ENCODE measurements around the gene IL27RA. TPM values are rescaled to one million over a fixed set of nuclear protein-coding genes. Genes with fewer than 3 reads are reported as not detected.

The IL27RA gene
- total and polyA plus RNA-seq, 2 of the 4 experiments (the other 2 are of a cell fraction) = 2.9 to 5.1 TPM

GRCh38 chr19:13984186-13984585, 47.4 kb upstream of the IL27RA start:
- Histone ChIP-seq H3K4ac (ENCODE audit: low read depth, low read length) (no peak overlapping the region), H4K20me1 (ENCODE audit: insufficient read depth, low read length) (no peaks in the 10 kb centered on the region), H3K23ac (ENCODE audit: low read depth, low read length) (no peak overlapping the region), H2AK9ac (replicated peaks; ENCODE audit: low read depth, low read length, poor library complexity) (no peak overlapping the region), H3K9me3 (ENCODE audit: control insufficient read depth, insufficient read depth, low read length) (no peaks in the 10 kb centered on the region), H3K79me1 (ENCODE audit: low read depth in 1 of 2, low read length in 2 of 2) (peaks cover 0 to 23% of the 10 kb centered on the region in 2 experiments; a peak in 1 of 4 replicates), H2BK120ac (ENCODE audit: low read depth, low read length) (no peak overlapping the region), H2BK15ac (ENCODE audit: low read depth, low read length) (no peak overlapping the region), H4K91ac (ENCODE audit: insufficient read depth, low read depth, low read length) (no peak overlapping the region), H4K5ac (ENCODE audit: low read depth, low read length) (no peak overlapping the region), H3K9ac (ENCODE audit: low read depth, low read length) (no peak overlapping the region), H3K36me3 (ENCODE audit: control insufficient read depth, insufficient read depth, low read length) (peaks cover 11% of the 10 kb centered on the region; the same call in 1 of the 2 replicates), H3K9me1 (ENCODE audit: insufficient read depth, low read length) (peaks cover 11% of the 10 kb centered on the region), H3K27me3 (ENCODE audit: control insufficient read depth, insufficient read depth, low read length) (no peaks in the 10 kb centered on the region), H3K56ac (ENCODE audit: extremely low read depth, insufficient read depth, low read length) (no peak overlapping the region), H3K18ac (ENCODE audit: low read depth, low read length) (no peak overlapping the region), H2AK5ac (ENCODE audit: low read depth, low read length) (no peak overlapping the region), H2BK5ac (ENCODE audit: low read depth, low read length, poor library complexity, severe bottlenecking) (no peak overlapping the region), H2AFZ (replicated peaks; ENCODE audit: low read length, poor library complexity) (no peak overlapping the region), H3K4me3 (ENCODE audit: insufficient read depth, low read depth, low read length) (no peak overlapping the region), H3K4me1 (ENCODE audit: control insufficient read depth, insufficient read depth, low read length) (peaks cover 10% of the 10 kb centered on the region), H3K14ac (replicated peaks; ENCODE audit: low read depth, low read length) (no peak overlapping the region), H4K8ac (ENCODE audit: low read depth in 2 of 2, low read length in 2 of 2) (no peak overlapping the region), H3K27ac (ENCODE audit: insufficient read depth, low read length) (no peak overlapping the region), H2BK20ac (ENCODE audit: low read depth, low read length) (no peak overlapping the region), H3K4me2 (ENCODE audit: low read depth, low read length) (no peak overlapping the region)
- TF ChIP-seq CHD1 (IDR thresholded peaks at IDR 0.05; ENCODE audit: low read depth, low read length) (no peak), FOS (IDR thresholded peaks at IDR 0.05; ENCODE audit: low read depth, low read length) (no peak), MAFK (IDR thresholded peaks at IDR 0.05; ENCODE audit: low read depth, low read length) (no peak)
- in situ Hi-C loops (cut with MboI; ENCODE audit: low sequenced_read_pairs) = no loop called here
- DNase-seq (no peak), ATAC-seq (ENCODE audit: low read depth) (no peak)
- ChIA-PET POLR2A (ENCODE audit: unreplicated experiment) (no interaction called here), CTCF (no interaction called here)
- WGBS, 2 experiments (ENCODE audit: extremely low coverage in 2 of 2, insufficient read length in 1 of 2) = no CpG with 5 or more reads among the region's 15 CpGs
- no TSS peak for BruUV-seq (replicated peaks)
- dilution Hi-C loops (cut with HindIII; ENCODE audit: low sequenced_read_pairs, unreplicated experiment) = no loop called here
- intact Hi-C loops (cut with micrococcal nuclease) = no loop called here

Measured in IMR-90 (cell line).